Stimulated activated naive CD4-positive, alpha-beta T cell treated with Interleukin-2 at 50 U/mL for 16 hours (primary cell): Measurements from ENCODE around the gene MYDGF.

ENCODE experiments used
- DNase-seq: peaks from one replicate; lab custom pipeline; 2025; lab: John Stamatoyannopoulos, UW

The MYDGF gene

GRCh38 chr19:4675346-4675745, 5.2 kb upstream of the MYDGF start:
- no peak for DNase-seq

DNA sequence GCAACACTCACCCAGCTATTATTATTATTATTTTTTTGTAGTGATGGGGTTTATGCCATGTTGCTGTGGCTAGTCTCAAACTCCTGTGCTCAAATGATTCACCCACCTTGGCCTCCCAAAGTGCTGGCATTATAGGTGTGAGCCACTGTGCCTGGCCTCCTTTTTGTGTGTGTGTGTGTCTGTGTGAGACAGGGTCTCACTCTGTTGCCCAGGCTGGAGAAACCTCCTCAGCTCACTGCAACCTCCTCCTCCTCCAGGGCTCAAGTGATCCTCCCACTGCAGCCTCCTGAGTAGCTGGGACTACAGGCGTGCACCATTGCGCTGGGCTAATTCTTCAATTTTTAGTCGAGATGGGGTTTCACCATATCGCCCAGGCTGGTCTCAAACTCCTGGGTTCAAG, 3.6 kb upstream of the MYDGF start:
- no peak for DNase-seq

- DNase-seq: no peak
Observed at GRCh38 chr19:4673216-4673615, 3.1 kb upstream of the MYDGF start.

GRCh38 chr19:4671185-4671851, 1.2 kb upstream of the MYDGF start:
- no peak for DNase-seq

DNA sequence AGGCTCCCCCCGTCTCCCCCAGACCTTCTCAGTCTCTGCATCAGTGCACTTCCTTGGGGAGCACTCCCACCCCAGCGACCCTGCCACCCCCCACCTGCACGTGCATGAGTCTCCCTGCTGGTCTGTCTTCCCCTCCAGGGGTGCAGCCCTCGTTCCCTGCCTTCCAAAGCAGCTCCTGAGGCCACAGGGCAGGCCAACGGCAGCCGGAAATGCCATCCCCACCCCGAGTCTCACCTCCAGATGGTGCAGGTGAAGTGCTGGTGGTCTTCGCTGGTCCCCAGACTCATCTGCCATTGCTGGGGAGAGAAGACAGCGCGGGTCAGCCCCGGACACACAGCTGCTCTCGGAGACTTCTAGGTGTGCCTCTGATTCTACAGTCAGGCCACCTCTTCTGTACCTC, 5.5 kb downstream of the MYDGF start:
- DNase-seq: no peak

- DNase-seq: no peak
Observed at GRCh38 chr19:4662812-4663211, 7.3 kb downstream of the MYDGF start.

- DNase-seq: no peak
Observed at GRCh38 chr19:4662020-4662695, 8.0 kb downstream of the MYDGF start.

DNA sequence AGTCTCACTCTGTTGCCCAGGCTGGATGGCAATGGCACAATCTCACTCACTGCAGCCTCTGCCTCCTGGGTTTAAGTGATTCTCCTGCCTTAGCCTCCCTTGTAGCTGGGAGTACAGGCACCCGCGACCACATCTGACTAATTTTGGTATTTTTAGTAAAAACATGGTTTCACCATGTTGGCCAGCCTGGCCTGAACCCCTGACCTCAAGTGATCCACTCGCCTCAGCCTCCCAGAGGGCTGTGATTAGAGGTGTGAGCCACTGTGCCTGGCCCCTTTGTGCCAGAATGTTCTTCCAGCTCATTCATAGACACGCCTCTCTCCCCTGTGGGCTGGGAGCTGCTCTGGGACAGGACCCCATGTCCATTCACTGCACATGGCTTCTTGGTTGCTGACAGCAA, 9.1 kb downstream of the MYDGF start:
- DNase-seq: no peak

- DNase-seq: no peak
Observed at GRCh38 chr19:4660181-4660791, 9.9 kb downstream of the MYDGF start.

DNA sequence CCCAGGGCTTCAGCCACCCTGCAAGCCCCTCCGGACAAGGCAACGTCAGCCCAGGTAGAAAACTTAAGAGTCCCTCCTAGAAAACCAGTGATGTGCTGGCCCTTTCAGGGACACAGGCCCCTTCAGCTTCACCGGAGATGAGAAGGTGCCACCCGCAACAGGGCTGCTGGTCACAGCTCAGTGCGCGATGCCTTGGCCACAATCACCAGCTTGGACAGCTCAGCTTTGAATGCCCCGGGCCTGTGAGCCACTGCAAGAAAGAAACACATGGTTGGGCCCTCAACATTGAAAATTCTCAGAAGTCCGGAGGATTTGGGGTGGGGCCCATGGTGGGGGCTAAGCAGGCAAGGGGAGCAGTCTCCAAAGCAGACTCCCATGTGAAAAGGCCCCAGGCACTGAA, 12.3 kb downstream of the MYDGF start:
- DNase-seq: no peak

DNA sequence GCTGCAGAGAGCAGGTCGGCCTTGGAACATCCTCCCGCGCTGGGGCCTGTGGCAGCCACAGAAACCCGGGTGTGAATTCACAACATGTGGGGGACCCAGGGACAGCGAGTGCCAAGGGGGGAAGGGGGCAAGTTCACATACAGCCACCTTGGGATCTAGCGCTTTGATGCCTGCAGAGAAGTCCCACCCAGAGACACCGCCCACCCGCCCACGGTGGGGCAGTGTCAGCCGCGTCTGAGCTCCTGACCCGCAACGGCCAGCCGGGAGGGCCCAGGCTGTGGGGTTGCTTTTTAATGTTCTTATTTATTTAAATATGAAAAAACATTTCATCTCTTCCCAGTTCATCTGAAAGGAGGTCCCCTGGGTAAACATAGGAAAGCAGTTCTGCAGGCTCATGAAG, 12.9 kb downstream of the MYDGF start:
- DNase-seq: no peak

DNA sequence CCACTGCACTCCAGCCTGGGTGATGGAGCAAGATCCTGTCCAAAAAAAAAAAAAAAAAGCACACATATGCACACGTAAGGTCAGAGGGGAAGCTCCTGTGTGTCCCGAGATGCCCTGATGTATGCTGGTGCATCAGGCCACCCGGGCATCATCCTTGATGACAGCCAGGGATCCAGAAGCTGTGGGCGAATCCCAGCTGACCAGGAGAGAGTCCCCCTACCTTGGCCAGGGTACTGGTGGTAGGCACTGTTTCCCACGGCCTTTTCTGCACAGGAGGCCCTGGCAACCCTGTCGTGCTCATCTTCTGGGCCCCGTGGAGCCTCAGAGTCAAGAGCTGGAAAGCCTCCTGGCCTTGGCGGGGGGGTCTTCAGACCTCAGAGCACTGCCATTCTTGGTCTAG, 14.0 kb downstream of the MYDGF start:
- no peak for DNase-seq

DNA sequence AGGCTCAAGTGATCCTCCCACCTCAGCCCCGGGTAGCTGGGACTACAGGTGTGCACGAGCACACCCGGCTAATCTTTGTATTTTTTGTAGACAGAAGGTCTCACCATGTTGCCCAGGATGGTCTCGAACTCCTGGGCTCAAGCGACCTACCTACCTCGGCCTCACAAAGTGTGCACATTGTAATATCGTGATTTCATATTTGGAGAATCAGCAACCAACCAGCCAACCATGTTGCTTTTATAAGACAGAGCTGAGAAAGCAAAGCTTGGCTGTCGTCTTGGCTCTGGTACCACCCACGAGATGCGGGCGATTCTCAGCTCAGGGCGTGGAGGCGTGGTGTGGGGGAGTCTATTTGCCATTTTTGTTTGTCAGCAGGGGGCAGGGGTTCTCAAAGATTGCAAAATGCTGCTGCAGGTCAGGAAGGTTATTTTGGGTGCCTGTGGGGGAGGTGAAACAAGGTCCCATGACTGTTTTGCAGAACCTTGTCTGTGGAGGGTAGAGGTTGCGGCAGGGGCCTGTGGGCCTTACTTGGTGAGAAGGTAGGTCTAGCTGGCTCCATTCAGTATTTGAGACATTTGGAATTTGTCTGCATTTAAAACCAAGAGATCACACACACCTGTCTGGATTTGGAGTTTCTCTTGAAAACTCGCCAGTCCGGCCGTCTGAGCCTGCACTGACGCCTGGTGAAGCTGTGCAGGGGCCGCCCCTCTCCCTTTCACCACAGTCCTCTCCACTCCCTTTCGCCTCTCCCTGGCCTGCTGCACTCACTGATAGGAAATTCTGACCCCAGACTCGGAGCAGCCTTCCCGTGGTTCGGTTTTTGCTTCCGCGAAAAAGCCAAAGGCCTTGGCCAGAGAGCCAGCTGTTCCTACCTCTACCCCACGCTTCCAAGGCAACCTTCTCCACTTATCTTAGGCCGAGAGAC, 15.4 kb downstream of the MYDGF start:
- no peak for DNase-seq

DNA sequence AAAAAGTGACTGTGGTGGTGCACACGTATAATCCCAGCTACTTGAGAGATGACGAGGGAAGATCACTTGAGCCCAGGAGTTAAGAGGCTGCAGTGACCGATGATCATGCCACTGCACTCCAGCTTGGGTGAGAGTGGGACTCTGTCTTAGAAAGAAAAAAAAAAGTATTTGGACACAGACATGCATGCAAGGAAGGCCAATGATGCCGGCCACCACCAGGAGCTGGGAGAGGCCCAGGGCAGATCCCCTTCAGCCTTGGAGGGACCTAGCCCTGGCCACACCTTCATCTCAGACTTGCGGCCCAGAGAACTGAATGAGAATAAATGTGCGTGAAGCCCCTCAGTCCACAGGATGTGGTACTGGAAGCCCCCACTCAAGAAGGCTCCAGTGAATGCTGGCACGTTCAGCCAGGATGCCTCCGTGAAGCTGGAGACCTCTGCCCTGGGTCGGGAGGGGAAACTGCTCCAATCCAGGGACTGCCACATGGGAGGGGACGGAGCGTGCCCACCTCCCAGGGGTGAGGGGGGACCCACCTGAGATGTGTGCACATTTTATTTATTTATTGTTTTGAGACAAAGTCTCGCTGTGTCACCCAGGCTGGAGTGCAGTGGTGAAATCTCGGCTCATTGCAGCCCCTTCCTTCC, 16.2 kb downstream of the MYDGF start:
- DNase-seq: no peak

DNA sequence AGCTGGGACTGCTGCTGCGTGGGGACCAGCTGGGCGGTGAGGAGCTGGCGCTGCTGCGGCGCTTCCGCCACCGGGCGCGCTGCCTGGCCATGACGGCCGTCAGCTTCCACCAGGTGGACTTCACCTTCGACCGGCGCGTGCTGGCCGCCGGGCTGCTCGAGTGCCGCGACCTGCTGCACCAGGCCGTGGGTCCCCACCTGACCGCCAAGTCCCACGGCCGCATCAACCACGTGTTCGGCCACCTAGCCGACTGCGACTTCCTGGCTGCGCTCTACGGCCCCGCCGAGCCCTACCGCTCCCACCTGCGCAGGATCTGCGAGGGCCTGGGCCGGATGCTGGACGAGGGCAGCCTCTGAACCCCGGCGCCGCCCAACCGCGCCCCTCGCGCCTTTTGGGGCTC, 18.1 kb downstream of the MYDGF start:
- no peak for DNase-seq

DNA sequence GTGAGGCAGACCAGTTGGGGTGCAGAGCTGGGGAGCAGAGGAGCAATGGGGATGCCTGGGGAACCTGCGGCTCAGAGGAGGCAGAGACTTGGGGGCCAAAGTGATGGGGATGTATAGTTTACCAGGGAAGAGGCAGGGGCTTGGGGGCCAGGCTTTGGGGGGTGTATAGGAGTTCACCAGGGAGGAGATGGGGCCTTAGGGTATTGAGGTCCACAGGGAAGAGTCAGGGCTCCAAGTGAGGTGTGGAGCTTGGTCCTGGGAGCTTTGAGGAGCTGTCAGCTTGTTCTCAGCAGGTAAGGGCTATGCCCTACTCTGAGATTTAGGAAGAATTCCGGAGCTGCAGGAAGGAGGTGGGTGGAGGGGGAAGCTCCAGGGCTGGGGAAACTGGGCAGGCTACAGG, 20.0 kb downstream of the MYDGF start:
- DNase-seq: no peak

GRCh38 chr19:4649392-4650047, 20.6 kb downstream of the MYDGF start:
- no peak for DNase-seq

DNA sequence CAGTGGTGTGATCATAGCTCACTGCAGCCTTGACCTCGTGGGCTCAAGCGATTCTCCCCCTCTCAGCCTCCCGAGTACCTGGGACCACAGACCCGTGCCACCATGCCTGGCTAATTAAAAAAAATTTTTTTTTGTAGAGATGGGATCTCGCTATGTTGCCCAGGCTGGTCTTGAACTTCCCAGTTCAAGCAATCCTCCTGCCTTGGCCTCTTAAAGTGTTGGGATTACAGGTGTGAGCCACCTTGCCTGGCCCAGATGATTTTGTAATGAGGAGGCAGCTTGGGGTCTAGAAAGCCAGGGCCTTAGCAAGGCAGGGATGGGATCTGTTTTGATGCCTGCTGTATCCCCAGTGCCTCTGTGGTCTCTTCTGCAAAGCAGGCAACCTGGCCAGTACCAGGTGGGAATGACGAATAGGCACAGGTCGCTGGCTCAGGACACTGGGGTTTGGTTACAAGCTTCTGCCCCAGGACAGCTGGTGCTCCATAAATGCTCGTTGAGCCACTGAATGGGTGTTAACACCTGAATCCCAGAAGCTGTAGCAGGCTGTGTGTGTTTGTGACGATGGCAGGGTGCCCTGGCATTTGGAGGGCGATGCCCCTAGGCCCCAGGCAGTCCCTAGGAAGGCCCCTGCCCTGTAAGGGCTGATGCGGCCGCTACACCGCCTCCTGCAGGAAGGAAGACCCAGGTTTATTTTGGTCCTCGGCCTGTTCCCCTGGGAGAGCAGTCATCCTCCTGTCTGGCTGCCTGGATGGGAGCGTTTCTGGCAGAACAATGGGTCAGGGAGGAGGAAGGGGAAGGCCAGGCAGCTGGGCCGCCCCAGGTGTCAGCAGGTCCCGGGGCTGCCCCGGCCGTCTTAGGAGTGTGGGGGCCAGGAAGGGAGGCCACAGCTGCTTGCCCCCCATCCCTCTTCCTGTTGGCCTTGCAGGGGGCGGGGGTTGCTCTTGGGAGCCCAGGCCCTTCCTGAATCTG, 22.2 kb downstream of the MYDGF start:
- DNase-seq: no peak

DNA sequence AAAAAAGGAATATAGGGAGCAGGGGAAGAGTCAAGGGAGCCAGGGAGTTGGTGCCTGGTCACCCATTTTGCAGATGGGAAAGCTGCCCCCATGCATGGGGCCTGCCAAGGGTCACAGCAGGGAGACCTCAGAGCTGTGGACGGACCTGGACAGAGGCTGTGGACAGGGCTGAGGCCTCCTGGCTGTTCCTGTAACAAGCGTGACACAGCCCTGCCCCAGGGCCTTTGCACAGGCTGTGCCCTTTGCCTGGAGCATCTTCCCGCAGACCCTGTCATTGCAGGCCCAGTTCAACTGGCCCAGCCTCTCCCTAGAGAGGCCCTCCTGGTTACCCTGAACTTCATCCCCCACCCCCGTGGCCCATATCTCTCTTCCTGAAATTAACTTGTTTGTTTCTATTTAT, 24.4 kb downstream of the MYDGF start:
- no peak for DNase-seq

GRCh38 chr19:4642625-4643024, 27.5 kb downstream of the MYDGF start:
- no peak for DNase-seq
